Measurements from ENCODE around the gene SCG5.

DNA sequence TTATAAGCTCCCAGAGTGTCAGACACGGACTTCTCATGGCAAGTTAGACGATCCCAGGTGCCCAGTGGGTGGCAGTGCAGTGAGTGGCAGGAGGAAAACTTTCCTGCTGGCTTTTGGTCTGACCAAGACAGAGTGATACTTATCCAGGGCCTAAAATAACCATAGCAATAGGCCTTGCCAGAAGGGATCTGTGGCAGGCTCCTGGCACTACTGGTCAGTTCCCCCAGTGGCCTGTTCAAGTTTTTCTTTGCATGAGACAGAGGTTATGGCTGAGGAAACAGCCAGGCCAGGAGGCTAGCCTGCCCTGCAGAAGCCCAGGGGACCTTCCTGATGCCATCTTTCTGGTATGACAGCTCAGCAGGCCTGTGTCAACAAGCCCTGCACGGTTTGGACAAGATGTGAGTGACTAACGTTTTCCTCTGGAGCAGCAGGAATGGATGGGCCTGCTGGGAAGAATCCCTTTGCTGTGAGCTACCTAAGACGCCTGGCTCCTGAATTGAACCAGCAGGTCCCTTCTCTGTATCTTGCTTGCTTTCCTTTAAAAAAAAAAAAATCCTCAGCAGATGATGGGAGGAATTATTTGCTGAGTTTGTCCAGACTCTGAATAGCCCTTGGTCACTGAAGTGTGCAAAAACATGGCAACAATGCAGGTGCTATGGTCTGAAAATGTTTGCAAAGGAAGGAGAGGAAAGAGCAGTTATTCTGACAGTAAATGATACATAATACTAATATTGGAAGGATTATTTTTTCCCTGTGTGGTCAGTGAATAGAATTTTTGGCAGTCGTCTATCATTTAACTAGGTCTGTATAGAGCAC, 18.0 kb downstream of the SCG5 start:
- TF ChIP-seq, protein P1, sequence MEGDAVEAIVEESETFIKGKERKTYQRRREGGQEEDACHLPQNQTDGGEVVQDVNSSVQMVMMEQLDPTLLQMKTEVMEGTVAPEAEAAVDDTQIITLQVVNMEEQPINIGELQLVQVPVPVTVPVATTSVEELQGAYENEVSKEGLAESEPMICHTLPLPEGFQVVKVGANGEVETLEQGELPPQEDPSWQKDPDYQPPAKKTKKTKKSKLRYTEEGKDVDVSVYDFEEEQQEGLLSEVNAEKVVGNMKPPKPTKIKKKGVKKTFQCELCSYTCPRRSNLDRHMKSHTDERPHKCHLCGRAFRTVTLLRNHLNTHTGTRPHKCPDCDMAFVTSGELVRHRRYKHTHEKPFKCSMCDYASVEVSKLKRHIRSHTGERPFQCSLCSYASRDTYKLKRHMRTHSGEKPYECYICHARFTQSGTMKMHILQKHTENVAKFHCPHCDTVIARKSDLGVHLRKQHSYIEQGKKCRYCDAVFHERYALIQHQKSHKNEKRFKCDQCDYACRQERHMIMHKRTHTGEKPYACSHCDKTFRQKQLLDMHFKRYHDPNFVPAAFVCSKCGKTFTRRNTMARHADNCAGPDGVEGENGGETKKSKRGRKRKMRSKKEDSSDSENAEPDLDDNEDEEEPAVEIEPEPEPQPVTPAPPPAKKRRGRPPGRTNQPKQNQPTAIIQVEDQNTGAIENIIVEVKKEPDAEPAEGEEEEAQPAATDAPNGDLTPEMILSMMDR (conservative IDR thresholded peaks at IDR 0.05; ENCODE audit: low read depth, low read length): peak; percentile 53
- TF ChIP-seq EZH2 (IDR thresholded peaks at IDR 0.05; ENCODE audit: low read length, unreplicated experiment): no peak

Measured in PC-3 (cell line).